GM18498 (cell line): Measurements from ENCODE around the gene CAPN14.

Source experiments
- ATAC-seq: cut with Tn5 transposase; IDR thresholded peaks from one replicate; pipeline ENCODE4 v1.9.1; 2021; ENCODE audit warnings: mild to moderate bottlenecking, moderate library complexity; ENCODE audit not compliant: unreplicated experiment

The CAPN14 gene

GRCh38 chr2:31227711-31228125 lies 10.4 kb upstream of the CAPN14 start:
- ATAC-seq = no peak

GRCh38 chr2:31227110-31227509 lies 9.8 kb upstream of the CAPN14 start:
- no peak for ATAC-seq

- no peak for ATAC-seq
Measured at GRCh38 chr2:31226266-31226665, 9.0 kb upstream of the CAPN14 start.

DNA sequence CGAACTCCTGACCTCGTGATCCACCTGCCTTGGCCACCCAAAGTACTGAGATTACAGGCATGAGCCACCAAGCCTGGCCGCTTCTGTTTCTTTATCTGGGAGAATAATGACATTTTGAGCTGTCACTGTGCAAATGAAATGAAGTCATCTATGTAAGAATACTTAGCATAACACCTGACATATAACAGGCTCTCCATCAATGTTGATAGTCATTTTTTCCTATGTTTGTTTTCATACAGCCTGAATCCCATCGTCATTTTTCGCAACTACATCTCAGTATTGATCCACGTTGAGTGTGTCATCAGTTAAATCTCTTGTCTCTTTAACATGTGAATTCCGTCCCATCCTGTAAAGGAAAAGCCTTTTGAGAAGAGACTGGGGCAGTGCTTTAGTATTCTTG lies 6.4 kb upstream of the CAPN14 start:
- no peak for ATAC-seq

DNA sequence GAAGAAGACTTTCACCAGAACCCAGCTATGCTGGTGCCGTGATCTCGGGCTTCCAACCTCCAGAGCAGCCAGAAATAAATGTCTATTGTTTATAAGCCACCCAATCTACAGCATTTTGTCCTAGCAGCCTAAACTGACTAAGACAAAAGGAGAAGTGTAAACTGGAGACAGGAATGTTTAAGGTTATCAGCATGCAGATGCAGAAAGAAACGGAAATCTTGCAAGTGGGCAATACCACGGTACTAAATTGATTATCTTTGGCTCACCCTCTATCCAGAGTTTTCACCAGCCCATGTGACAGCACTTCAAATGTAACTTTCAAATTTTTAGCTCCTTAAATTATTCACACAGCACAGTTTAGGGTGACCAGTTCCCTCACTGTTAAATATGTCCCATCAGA lies 5.7 kb upstream of the CAPN14 start:
- ATAC-seq = no peak

GRCh38 chr2:31222071-31222470 lies 4.8 kb upstream of the CAPN14 start:
- no peak for ATAC-seq

GRCh38 chr2:31221544-31221943 lies 4.2 kb upstream of the CAPN14 start:
- ATAC-seq = no peak

DNA sequence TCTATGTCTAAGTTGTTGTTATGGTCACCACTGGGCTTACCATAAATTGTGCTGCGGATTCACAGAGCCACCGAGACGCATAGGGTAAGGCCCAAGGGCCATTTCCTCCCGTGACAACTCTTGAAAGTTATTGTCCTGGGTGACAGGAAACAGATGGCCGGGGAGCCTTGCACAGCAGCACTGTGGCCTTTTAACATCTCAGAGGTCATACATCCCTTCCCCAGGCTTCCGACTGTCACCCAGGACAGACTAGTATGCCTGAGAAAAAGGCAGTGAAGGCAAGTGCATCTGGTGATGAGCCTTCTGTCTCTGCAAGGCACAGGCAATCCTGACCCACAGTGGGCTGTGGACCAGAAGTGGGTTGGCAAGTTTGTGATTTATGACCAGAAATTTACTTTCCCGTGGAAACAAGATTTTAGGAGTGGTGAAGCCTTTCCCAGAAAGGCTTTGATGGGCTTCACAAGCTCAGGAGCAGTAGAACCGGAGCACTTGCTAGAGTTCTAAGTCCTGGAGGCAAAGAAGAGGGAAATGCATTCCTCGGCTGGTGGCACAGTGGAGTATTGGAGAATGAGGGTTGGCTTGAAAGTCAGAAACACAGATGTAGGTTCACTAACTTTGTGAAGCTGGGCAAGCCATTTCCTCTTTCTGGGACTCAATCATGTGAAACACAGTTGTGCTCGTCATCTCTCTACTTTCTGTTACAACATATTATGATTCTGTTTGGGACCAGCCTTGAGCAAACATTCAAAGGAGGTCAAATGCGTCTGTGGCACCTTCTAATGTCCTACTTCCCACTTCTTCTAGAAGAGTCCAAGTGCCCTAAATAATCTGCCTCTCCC lies 2.0 kb upstream of the CAPN14 start:
- ATAC-seq = peak; percentile 72

DNA sequence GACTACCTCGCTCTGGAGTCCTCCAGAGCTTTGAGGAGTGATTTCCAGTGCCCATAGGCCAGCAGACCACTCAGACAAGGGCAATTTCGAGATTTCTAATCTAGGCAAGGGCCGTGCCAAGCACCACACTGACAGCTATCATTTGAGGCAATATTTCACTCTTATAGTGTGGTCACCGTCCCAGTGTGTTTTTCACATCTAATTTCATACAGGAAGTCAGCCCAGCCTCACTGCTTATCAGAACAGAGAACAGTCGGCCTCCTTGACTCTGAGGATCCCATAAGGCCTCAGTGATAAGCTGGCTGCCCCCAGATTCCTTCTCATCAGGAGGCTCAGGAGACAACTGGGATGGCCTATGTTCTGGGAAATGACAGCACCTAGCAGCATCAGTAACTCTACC lies 581 bp downstream of the CAPN14 start:
- peak; percentile 61 for ATAC-seq

DNA sequence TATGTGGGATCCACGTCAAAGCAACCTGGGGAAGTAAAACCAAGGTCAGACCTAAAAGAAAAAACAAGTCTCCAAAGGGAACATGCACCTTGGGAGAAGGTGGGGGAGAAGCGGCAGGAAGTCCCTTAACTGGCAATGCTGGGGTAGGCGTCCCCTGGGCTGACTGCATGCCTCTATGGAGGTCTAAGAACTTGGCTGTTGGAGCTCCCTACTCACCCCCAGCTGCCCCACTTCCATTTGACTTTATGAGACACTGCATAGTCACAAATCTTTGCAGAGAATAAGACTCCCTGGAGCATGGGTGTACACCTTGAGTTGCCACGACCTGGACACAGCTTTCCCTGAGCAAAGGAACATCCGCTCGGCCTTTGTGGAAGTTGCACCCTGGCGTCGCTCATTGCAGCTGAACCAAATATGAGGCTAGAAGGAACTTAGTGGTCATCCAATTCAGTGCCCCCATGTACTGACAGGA lies 2.8 kb downstream of the CAPN14 start:
- no peak for ATAC-seq

- no peak for ATAC-seq
Measured at GRCh38 chr2:31213601-31214443, 3.5 kb downstream of the CAPN14 start.

- no peak for ATAC-seq
Measured at GRCh38 chr2:31212659-31213600, 4.4 kb downstream of the CAPN14 start.

DNA sequence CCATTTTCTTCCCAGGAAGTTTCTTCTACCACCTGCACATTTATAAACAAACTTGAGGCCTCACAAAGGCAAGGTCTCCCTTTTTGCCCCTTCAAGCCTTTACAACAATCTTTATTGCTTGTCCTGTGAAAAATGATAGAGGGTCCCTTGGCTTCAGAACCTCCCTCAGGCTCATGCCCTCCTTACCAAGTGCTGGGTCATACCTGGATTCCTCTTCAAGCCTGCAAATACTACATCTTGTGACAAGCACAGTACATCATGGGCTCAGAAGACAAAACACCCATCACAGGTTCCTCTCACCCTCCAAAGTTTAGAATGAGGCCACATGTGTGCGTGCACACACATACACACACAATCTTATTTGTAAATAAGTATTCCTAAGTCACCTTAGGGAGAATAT lies 9.1 kb downstream of the CAPN14 start:
- no peak for ATAC-seq

GRCh38 chr2:31207790-31208189 lies 9.5 kb downstream of the CAPN14 start:
- ATAC-seq = no peak

GRCh38 chr2:31205613-31206012 lies 11.7 kb downstream of the CAPN14 start:
- no peak for ATAC-seq

DNA sequence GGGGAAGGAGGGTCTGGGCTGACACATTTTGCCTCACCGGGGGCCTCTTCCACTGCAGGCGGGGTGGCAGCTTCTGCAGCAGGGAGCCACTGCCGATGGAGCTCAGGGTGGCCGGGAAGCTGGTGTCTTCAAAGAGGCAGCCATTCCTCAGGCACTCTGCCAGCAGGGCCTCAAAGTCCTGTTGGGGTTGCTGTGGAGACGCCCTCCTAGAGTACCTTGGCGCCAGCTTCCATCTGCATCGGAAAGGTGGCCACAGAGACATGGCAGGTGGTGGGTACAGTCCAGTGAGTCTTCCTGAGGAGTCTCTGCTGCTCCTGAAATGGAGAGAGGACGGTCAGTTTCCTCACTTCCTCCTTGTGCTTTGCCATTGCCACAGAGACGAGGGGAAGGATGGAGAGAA lies 12.1 kb downstream of the CAPN14 start:
- no peak for ATAC-seq

- no peak for ATAC-seq
Measured at GRCh38 chr2:31204783-31205182, 12.5 kb downstream of the CAPN14 start.

DNA sequence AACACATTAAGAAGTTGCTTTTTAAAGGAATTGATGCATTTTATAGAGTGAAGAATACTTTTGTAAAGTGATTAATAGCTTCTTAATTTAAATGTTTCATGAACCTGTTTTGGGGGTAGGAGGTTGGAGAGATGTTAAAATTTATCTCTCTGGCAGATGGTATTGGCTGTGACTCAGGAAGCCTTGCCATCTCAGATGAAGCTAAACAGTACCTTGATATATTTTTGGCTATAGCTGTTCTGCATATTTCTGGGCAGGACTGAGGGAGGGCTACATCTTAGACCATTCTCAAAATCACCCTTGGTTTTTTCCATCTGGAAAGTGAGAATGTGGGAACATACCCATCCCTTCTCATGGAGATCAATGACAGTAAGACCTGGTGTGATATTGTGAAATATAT lies 13.4 kb downstream of the CAPN14 start:
- no peak for ATAC-seq

GRCh38 chr2:31202833-31203232 lies 14.5 kb downstream of the CAPN14 start:
- no peak for ATAC-seq

GRCh38 chr2:31202041-31202440 lies 15.3 kb downstream of the CAPN14 start:
- no peak for ATAC-seq

GRCh38 chr2:31200972-31201371 lies 16.3 kb downstream of the CAPN14 start:
- no peak for ATAC-seq
